ENCODE measurements around the gene WDFY4. TPM values are rescaled to one million over a fixed set of nuclear protein-coding genes. Genes with fewer than 3 reads are reported as not detected.

WDFY4 gene
- total and polyA plus RNA-seq, 2 of the 13 experiments (the other 11 are each of a cell fraction or from before 2014, with no cell fraction given) = not detected

DNA sequence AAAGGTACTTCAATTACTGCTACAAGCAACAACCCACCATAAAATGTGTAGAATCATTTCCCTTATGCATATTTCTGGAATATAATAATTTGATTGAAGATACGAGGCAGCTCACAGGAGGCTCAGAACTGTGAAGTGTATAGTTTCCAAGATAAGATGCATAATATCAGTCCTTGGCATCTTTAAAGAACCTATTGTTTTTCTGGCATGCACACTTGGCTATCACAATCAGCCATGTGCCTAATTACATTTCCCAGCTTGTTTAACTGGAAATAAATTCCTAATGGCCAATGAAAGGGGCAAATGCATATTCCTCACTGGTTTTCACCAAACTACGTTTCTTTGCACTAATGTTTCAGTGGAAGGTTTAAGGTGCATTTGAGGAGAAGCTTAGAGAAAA lies 338.4 kb downstream of the WDFY4 start (continued):
- no peak for TF ChIP-seq STAT5B (CRISPR knock-in tag; IDR thresholded peaks at IDR 0.05)
- TF ChIP-seq, protein P1, sequence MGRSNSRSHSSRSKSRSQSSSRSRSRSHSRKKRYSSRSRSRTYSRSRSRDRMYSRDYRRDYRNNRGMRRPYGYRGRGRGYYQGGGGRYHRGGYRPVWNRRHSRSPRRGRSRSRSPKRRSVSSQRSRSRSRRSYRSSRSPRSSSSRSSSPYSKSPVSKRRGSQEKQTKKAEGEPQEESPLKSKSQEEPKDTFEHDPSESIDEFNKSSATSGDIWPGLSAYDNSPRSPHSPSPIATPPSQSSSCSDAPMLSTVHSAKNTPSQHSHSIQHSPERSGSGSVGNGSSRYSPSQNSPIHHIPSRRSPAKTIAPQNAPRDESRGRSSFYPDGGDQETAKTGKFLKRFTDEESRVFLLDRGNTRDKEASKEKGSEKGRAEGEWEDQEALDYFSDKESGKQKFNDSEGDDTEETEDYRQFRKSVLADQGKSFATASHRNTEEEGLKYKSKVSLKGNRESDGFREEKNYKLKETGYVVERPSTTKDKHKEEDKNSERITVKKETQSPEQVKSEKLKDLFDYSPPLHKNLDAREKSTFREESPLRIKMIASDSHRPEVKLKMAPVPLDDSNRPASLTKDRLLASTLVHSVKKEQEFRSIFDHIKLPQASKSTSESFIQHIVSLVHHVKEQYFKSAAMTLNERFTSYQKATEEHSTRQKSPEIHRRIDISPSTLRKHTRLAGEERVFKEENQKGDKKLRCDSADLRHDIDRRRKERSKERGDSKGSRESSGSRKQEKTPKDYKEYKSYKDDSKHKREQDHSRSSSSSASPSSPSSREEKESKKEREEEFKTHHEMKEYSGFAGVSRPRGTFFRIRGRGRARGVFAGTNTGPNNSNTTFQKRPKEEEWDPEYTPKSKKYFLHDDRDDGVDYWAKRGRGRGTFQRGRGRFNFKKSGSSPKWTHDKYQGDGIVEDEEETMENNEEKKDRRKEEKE (IDR thresholded peaks at IDR 0.05) = no peak

DNA sequence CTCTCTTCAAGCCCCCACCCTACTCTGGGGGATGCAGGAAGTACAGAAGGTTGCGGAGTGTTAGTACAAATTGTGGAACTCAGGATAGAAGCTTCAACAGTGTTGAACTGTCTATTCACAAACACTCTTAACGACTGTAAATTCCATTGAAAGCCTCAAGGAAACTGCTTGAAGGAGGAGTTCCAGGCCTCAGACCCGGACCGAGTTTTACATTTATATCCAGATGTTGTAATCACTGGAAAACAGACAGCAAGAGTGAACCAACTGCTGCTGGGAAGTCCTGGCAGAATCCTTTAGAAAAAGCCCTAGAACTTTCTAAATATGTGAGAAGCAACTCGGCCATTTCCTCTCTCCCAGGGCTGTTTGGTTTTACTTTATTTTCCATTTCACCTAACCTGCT lies 339.1 kb downstream of the WDFY4 start:
- in situ Hi-C loops (cut with HindIII; ENCODE audit: extremely low pct_ligation_motif_present, low pct_unique_long_range_greater_than_20kb) (no loop called here), intact Hi-C loops (cut with micrococcal nuclease; ENCODE audit: unreplicated experiment) (no loop called here)
- ChIA-PET POLR2A (no interaction called here), CTCF (ENCODE audit: low intra/inter-chr PET ratio, low total read pairs) (no interaction called here)
- H3K4me2 ChIP-seq (ENCODE audit: low read depth, low read length) = no peak overlapping the region
- DNase-seq (ENCODE audit: low spot score) (no peak), FAIRE-seq (no peak), ATAC-seq (no peak)
- H3K4me1 ChIP-seq (ENCODE audit: insufficient read depth, low read length) = peaks cover 13% of the 10 kb centered on the region
- no peaks in the 10 kb centered on the region for H4K20me1 ChIP-seq (ENCODE audit: insufficient read depth, low read length)
- no peaks in the 10 kb centered on the region for H3K9me3 ChIP-seq (ENCODE audit: low read length)
- no peaks in the 10 kb centered on the region for H3K36me3 ChIP-seq (replicated peaks in 1 of 2; ENCODE audit: control insufficient read depth in 1 of 2, insufficient read depth in 2 of 2, low read length in 2 of 2)
- WGBS (ENCODE audit: low lambda C conversion rate) = 20% methylated on average over 5 of the region's 5 CpGs
- no peak overlapping the region for H3K27ac ChIP-seq (ENCODE audit: extremely low read length, insufficient read depth, low read length)
- H3K4me3 ChIP-seq (replicated peaks in 1 of 3; ENCODE audit: insufficient read depth in 1 of 3, low read depth in 2 of 3, low read length in 3 of 3) = no peak overlapping the region
- no peak overlapping the region for H2AFZ ChIP-seq (ENCODE audit: low read length)
- H3K9ac ChIP-seq (ENCODE audit: insufficient read depth, low read depth, low read length) = no peak overlapping the region
- H3K79me2 ChIP-seq (ENCODE audit: insufficient read depth, low read length) = no peaks in the 10 kb centered on the region
- BruUV-seq (replicated peaks) = no TSS peak
- TF ChIP-seq POLR2G (IDR thresholded peaks at IDR 0.05; ENCODE audit: low read depth, low read length) (no peak), ZKSCAN5 (CRISPR knock-in tag; IDR thresholded peaks at IDR 0.05) (no peak), ZNF558 (CRISPR knock-in tag; IDR thresholded peaks at IDR 0.05; ENCODE audit: borderline replicate concordance) (no peak), ZNF460 (CRISPR knock-in tag; IDR thresholded peaks at IDR 0.05; ENCODE audit: borderline replicate concordance) (no peak)
- H3K27me3 ChIP-seq (ENCODE audit: control insufficient read depth in 1 of 2, insufficient read depth in 2 of 2, low read length in 2 of 2) = no peaks in the 10 kb centered on the region

Measured in HepG2 (cell line).